Fibroblast of the aortic adventitia (primary cell): ENCODE results near the gene RFX8. TPM values are rescaled to one million over a fixed set of nuclear protein-coding genes. Genes with fewer than 3 reads are reported as not detected.

Source experiments
- DNase-seq: peaks from one replicate; pipeline ENCODE4 v3.0.0-alpha.2; 2010; ENCODE audit warnings: low read depth
- H3K4me3 ChIP-seq: 2 replicates; pipeline ENCODE4 v1.5.1; 2011; ENCODE audit warnings: low read depth, mild to moderate bottlenecking, control low read depth, low read length, moderate library complexity
- CTCF ChIP-seq: IDR thresholded peaks from 2 replicates; pipeline ENCODE4 v1.5.1; 2011; ENCODE audit warnings: mild to moderate bottlenecking, low read length, control low read depth, inconsistent platforms; ENCODE audit not compliant: insufficient read depth
- total RNA-seq: library from RNA; depleted of rRNA; stranded (reverse); fragments of >200 nt; gene quantifications from 2 replicates; pipeline ENCODE4 v1.2.3, GENCODE V29; 2012; ENCODE audit warnings: low replicate concordance

RFX8 gene
- 5.3 and 24.1 TPM in 2 replicates for total RNA-seq

GRCh38 chr2:101474731-101475384, at the start of gene RFX8:
RFX8 (minus strand) TSS chr2:101475112; CDS start chr2:101466848, 8,264 bp downstream.
- H3K4me3 ChIP-seq = peak within 1 kb of the TSS; percentile 66
- no peak for TF ChIP-seq CTCF
- peak; percentile 90 for DNase-seq

GRCh38 chr2:101521487-101521886, 46.6 kb upstream of the RFX8 start:
- no peak overlapping the region for H3K4me3 ChIP-seq
- TF ChIP-seq CTCF = no peak
- no peak for DNase-seq

DNA sequence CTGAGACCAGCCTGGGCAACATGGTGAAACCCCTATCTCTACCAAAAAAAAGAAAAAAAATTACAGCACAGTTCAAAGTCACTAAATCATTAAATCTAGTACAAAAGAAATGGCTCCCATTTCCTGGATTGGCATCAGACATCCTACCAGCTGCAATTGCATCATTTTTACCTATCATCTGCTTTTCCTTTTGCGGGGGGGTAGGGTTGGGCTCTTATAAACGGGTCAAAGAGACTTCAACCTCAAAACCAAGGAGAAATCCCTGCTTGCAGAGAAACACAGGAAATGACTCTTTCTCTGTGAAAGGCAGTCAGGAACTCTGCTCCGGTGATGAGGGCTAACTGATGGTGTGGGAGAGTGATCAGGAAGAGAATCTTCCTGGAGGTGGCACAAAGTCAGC, 45.3 kb upstream of the RFX8 start:
- DNase-seq = peak; percentile 50
- TF ChIP-seq CTCF = no peak
- H3K4me3 ChIP-seq = no peak overlapping the region

- H3K4me3 ChIP-seq = peak overlapping the region; percentile 13
- TF ChIP-seq CTCF = peak; percentile 47
- peak; percentile 66 for DNase-seq
Measured at GRCh38 chr2:101518578-101519492, 43.9 kb upstream of the RFX8 start.

DNA sequence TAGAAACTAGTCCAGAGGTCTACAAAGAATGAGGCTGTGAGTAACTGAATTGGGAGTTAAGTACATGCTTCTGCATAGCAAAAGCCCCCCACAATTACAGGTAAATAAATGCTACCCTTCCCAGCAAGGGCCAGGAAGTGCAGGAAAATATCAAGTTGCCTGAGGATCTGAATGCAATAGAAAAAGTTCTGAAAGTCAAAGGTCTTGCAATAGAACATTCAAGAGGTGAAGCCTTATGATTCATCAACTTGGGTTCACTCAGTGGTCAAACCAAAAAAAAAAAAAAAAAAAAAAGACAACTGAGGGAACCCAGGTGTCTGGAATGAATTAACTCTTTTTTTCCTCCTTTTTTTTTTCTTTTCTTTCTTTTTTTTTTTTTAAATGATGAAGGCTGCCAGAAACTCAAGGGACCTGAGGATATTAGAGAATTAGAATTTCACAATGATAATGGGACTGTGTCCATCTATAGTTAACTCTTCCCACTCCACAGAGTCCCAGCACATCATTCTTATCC, 42.9 kb upstream of the RFX8 start:
- no peak overlapping the region for H3K4me3 ChIP-seq
- DNase-seq = peak; percentile 86
- TF ChIP-seq CTCF = no peak

GRCh38 chr2:101516823-101517690, 42.1 kb upstream of the RFX8 start:
- peak; percentile 8 for TF ChIP-seq CTCF
- H3K4me3 ChIP-seq = no peak overlapping the region
- peak; percentile 93 for DNase-seq
